Erythroblast (primary cell): ENCODE data around the gene CDH13.

Experiments
- GATA1 ChIP-seq: IDR thresholded peaks from 2 replicates; pipeline ENCODE4 v1.6.1; 2011; ENCODE audit warnings: low read depth, mild to moderate bottlenecking, control low read depth, low read length, moderate library complexity
- POLR2A ChIP-seq: IDR thresholded peaks from 2 replicates; pipeline ENCODE4 v1.6.1; 2011; ENCODE audit warnings: mild to moderate bottlenecking, low read length

DNA sequence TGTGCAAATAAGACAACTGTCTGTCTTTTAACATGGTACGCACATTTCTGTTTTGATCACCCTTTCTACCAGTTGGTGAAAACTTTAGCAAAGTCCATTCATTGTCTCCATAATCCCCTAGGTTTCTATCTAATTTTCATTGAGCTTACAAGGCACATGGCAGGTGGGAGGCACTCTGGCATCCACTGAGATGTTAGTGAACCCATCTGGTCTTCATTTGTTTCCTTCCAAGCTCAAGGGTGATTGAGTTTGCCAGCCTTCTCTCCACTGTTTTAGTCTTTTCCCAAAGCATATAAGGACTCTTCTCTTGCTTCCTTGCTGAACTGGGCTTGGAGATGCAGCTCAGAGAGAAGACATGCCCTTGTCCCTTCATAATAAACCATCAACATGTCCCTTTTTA, 179.1 kb downstream of the CDH13 start:
- TF ChIP-seq POLR2A (no peak), GATA1 (no peak)
